Measurements from ENCODE around the gene RGL3. TPM values are rescaled to one million over a fixed set of nuclear protein-coding genes. Genes with fewer than 3 reads are reported as not detected.

RGL3 gene
- total and polyA plus RNA-seq, 2 of the 4 experiments (the other 2 are of a cell fraction), result 0.18 to 0.62 TPM

DNA sequence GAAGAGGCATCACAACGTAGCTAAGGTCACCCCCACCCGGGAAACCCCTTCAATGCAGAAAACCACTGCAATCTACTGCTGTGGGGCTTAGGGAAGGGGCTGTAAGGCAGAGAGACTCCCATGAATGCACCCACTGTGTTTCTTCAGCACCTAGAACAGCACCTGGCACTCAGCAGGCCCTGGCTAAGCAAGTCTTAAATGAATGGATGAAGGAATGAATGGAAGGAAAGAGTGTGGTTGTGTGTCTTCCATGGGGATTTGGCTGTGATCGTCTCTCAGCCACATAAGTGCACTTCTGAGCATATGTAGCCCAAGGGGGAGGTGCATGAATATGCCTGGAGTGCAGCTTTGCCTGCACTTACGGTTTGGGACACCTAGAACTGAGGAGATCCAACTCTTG is 69.9 kb downstream of the RGL3 start:
- Histone ChIP-seq H4K20me1 (ENCODE audit: insufficient read depth, low read length) (peaks cover 2% of the 10 kb centered on the region; the same call in 1 of the 2 replicates), H3K4me1 (ENCODE audit: control insufficient read depth, insufficient read depth, low read length) (peaks cover 8% of the 10 kb centered on the region), H3K18ac (ENCODE audit: low read depth, low read length) (no peak overlapping the region), H2BK20ac (ENCODE audit: low read depth, low read length) (no peak overlapping the region), H3K9me3 (ENCODE audit: control insufficient read depth, insufficient read depth, low read length) (peaks cover 8% of the 10 kb centered on the region; the same call in 1 of the 2 replicates), H3K27me3 (ENCODE audit: control insufficient read depth, insufficient read depth, low read length) (no peaks in the 10 kb centered on the region), H2AK5ac (ENCODE audit: low read depth, low read length) (no peak overlapping the region), H3K27ac (ENCODE audit: insufficient read depth, low read length) (no peak overlapping the region), H3K9ac (ENCODE audit: low read depth, low read length) (no peak overlapping the region), H2BK120ac (ENCODE audit: low read depth, low read length) (no peak overlapping the region), H3K23ac (ENCODE audit: low read depth, low read length) (no peak overlapping the region), H4K8ac (ENCODE audit: low read depth in 2 of 2, low read length in 2 of 2) (no peak overlapping the region), H3K14ac (replicated peaks; ENCODE audit: low read depth, low read length) (no peak overlapping the region), H2BK15ac (ENCODE audit: low read depth, low read length) (no peak overlapping the region), H3K36me3 (ENCODE audit: control insufficient read depth, insufficient read depth, low read length) (no peaks in the 10 kb centered on the region), H4K91ac (ENCODE audit: insufficient read depth, low read depth, low read length) (no peak overlapping the region), H2BK5ac (ENCODE audit: low read depth, low read length, poor library complexity, severe bottlenecking) (no peak overlapping the region), H2AFZ (replicated peaks; ENCODE audit: low read length, poor library complexity) (no peak overlapping the region), H3K4me2 (ENCODE audit: low read depth, low read length) (no peak overlapping the region), H3K4me3 (ENCODE audit: insufficient read depth, low read depth, low read length) (no peak overlapping the region), H4K5ac (ENCODE audit: low read depth, low read length) (no peak overlapping the region), H3K56ac (ENCODE audit: extremely low read depth, insufficient read depth, low read length) (no peak overlapping the region), H2AK9ac (replicated peaks; ENCODE audit: low read depth, low read length, poor library complexity) (no peak overlapping the region), H3K4ac (ENCODE audit: low read depth, low read length) (no peak overlapping the region), H3K9me1 (ENCODE audit: insufficient read depth, low read length) (peaks cover 5% of the 10 kb centered on the region), H3K79me1 (ENCODE audit: low read depth in 1 of 2, low read length in 2 of 2) (peaks cover 10 to 16% of the 10 kb centered on the region in 2 experiments; a peak in 3 of 4 replicates)
- WGBS, 2 experiments (ENCODE audit: extremely low coverage in 2 of 2, insufficient read length in 1 of 2), result no CpG with 5 or more reads among the region's 4 CpGs
- POLR2A ChIA-PET (ENCODE audit: unreplicated experiment), result no interaction called here
- no TSS peak for BruUV-seq (replicated peaks)
- intact Hi-C loops (cut with micrococcal nuclease) (no loop called here), dilution Hi-C loops (cut with HindIII; ENCODE audit: low sequenced_read_pairs, unreplicated experiment) (no loop called here), in situ Hi-C loops (cut with MboI; ENCODE audit: low sequenced_read_pairs) (no loop called here)
- ATAC-seq (ENCODE audit: low read depth) (no peak), DNase-seq (no peak)
- TF ChIP-seq RCOR1 (IDR thresholded peaks at IDR 0.05; ENCODE audit: insufficient replicate concordance, low read length) (no peak), BHLHE40 (IDR thresholded peaks at IDR 0.05; ENCODE audit: low read depth, low read length) (no peak), RFX5 (IDR thresholded peaks at IDR 0.05; ENCODE audit: low read depth, low read length) (no peak), RAD21 (IDR thresholded peaks at IDR 0.05; ENCODE audit: low read length) (no peak), NFE2L2 (IDR thresholded peaks at IDR 0.05; ENCODE audit: low read depth, low read length) (no peak), CHD1 (IDR thresholded peaks at IDR 0.05; ENCODE audit: low read depth, low read length) (no peak)
- CTCF ChIA-PET, result no interaction called here

Measured in IMR-90 (cell line).